HepG2 (cell line): ENCODE measurements around the gene ARHGEF1. TPM values are rescaled to one million over a fixed set of nuclear protein-coding genes. Genes with fewer than 3 reads are reported as not detected.

ENCODE experiments used
- ATAC-seq: fragments of 200-7000 bp; cut with Tn5 transposase; 3 replicates; pipeline ENCODE4 v1.9.1; 2020; ENCODE audit warnings: mild to moderate bottlenecking, moderate library complexity
- BruUV-seq: library from RNA; stranded (reverse); fragments of 400-500 nt; replicated peaks from 2 replicates; lab custom pipeline; 2021; lab: Mats Ljungman, UMichigan
- CTCF ChIA-PET: fragments of 300-600 bp; formaldehyde crosslinking; extraction: SDS; loops from one replicate; lab custom pipeline; 2021; ENCODE audit warnings: low total read pairs, inconsistent platforms, low intra/inter-chr PET ratio; lab: Yijun Ruan, JAX
- POLR2A ChIA-PET: fragments of 350-600 bp; sonication (Branson Sonifier 250); formaldehyde crosslinking; loops from one replicate; lab custom pipeline; 2020; ENCODE audit warnings: antibody characterized with exemption, inconsistent platforms; lab: Yijun Ruan, JAX
- DNase-seq: peaks from one replicate; pipeline ENCODE4 v3.0.0-alpha.2; 2015; ENCODE audit warnings: low spot score
- FAIRE-seq: peaks from 3 replicates; lab custom pipeline; 2011; peaks lifted over from hg19 to GRCh38; lab: Jason Lieb, UNC
- H2AFZ ChIP-seq: one replicate; pipeline ENCODE4 v1.6.1; 2011; ENCODE audit warnings: low read length, inconsistent platforms
- H3K27ac ChIP-seq: fragments of 300-600 bp; 3 replicates; pipeline ENCODE4 v1.8.0; 2011; ENCODE audit warnings: mixed run types, mild to moderate bottlenecking, mixed read lengths, low read length, inconsistent platforms; ENCODE audit not compliant: insufficient read depth; ENCODE audit errors: extremely low read length
- H3K27me3 ChIP-seq, 2 experiments: fragments of 200-600 bp in 1 of 2; 2 replicates in 1 of 2; 3 replicates in 1 of 2; pipeline versions ENCODE4 v1.6.0 to v1.8.0; 2011; ENCODE audit warnings: low read length in 2 of 2, mild to moderate bottlenecking in 2 of 2, moderate library complexity in 2 of 2, inconsistent platforms in 1 of 2; ENCODE audit not compliant: insufficient read depth in 2 of 2, control insufficient read depth in 1 of 2
- H3K36me3 ChIP-seq, 2 experiments: fragments of 200-600 bp in 1 of 2; replicated peaks in 1 of 2; 2 replicates in 1 of 2; 3 replicates in 1 of 2; pipeline versions ENCODE4 v1.5.1 to v1.8.0; 2011; ENCODE audit warnings: low read length in 2 of 2, inconsistent platforms in 1 of 2; ENCODE audit not compliant: insufficient read depth in 2 of 2, control insufficient read depth in 1 of 2
- H3K4me1 ChIP-seq: 2 replicates; pipeline ENCODE4 v1.5.1; 2012; ENCODE audit warnings: low read length, inconsistent platforms; ENCODE audit not compliant: insufficient read depth
- H3K4me2 ChIP-seq: 2 replicates; pipeline ENCODE4 v1.6.0; 2011; ENCODE audit warnings: low read depth, low read length, inconsistent platforms
- H3K4me3 ChIP-seq, 3 experiments: fragments of 200-600 bp in 1 of 3; sonication (generic), shearing (Covaris generic) in 1 of 3; replicated peaks in 1 of 3; 2 replicates each; pipeline ENCODE4 v1.5.1; 2011 to 2016; ENCODE audit warnings: low read length in 3 of 3, inconsistent platforms in 2 of 3, low read depth in 2 of 3, mild to moderate bottlenecking in 2 of 3, control low read depth in 1 of 3, mixed read lengths in 1 of 3; ENCODE audit not compliant: insufficient read depth in 1 of 3
- H3K79me2 ChIP-seq: one replicate; pipeline ENCODE4 v1.6.1; 2011; ENCODE audit warnings: low read length, inconsistent platforms; ENCODE audit not compliant: insufficient read depth
- H3K9ac ChIP-seq: 2 replicates; pipeline ENCODE4 v1.6.0; 2011; ENCODE audit warnings: mild to moderate bottlenecking, low read depth, low read length, inconsistent platforms; ENCODE audit not compliant: insufficient read depth
- H3K9me3 ChIP-seq: 2 replicates; pipeline ENCODE4 v1.5.1; 2012; ENCODE audit warnings: mild to moderate bottlenecking, low read length
- H4K20me1 ChIP-seq: 2 replicates; pipeline ENCODE4 v1.6.0; 2011; ENCODE audit warnings: inconsistent platforms, mild to moderate bottlenecking, low read length, moderate library complexity; ENCODE audit not compliant: insufficient read depth
- DPF2 ChIP-seq: sonication (generic); formaldehyde crosslinking; IDR thresholded peaks from 2 replicates; pipeline ENCODE4 v1.4.0; 2020; ENCODE audit warnings: mild to moderate bottlenecking, low read depth, missing genetic modification reagents, borderline replicate concordance
- MTA1 ChIP-seq: sonication (generic); formaldehyde crosslinking; IDR thresholded peaks from 2 replicates; pipeline ENCODE4 v1.4.0; 2020; ENCODE audit warnings: missing genetic modification reagents, mild to moderate bottlenecking, borderline replicate concordance
- SMARCC2 ChIP-seq: fragments of 450-650 bp; IDR thresholded peaks from 2 replicates; pipeline ENCODE4 v1.6.1; 2017; ENCODE audit warnings: antibody characterized with exemption, mild to moderate bottlenecking
- SNAPC4 ChIP-seq: sonication (generic); formaldehyde crosslinking; IDR thresholded peaks from 2 replicates; pipeline ENCODE4 v1.4.0; 2020; ENCODE audit warnings: mild to moderate bottlenecking, missing genetic modification reagents
- YY1 ChIP-seq: IDR thresholded peaks from 2 replicates; pipeline ENCODE4 v1.6.1; 2011; ENCODE audit warnings: low read length, low read depth, moderate library complexity, mild to moderate bottlenecking; ENCODE audit not compliant: insufficient read depth, insufficient replicate concordance
- ZBTB46 ChIP-seq: sonication (generic); formaldehyde crosslinking; IDR thresholded peaks from 2 replicates; pipeline ENCODE4 v1.4.0; 2020; ENCODE audit warnings: mild to moderate bottlenecking, missing genetic modification reagents, borderline replicate concordance
- ZNF12 ChIP-seq: sonication (generic); formaldehyde crosslinking; IDR thresholded peaks from 2 replicates; pipeline ENCODE4 v1.5.0; 2020; ENCODE audit warnings: missing genetic modification reagents
- ZNF569 ChIP-seq: sonication (generic); formaldehyde crosslinking; IDR thresholded peaks from 2 replicates; pipeline ENCODE4 v1.5.0; 2020; ENCODE audit warnings: mild to moderate bottlenecking, missing genetic modification reagents, moderate library complexity, borderline replicate concordance
- WGBS: methylation state at CpG from one replicate; pipeline ENCODE4 v1.1.6; 2017; ENCODE audit warnings: low lambda C conversion rate; 5-methylcytosine and 5-hydroxymethylcytosine counted together
- in situ Hi-C: cut with HindIII; loops from 2 replicates; pipeline ENCODE4 v1.10.0; 2017; ENCODE audit warnings: low pct_unique_long_range_greater_than_20kb; ENCODE audit not compliant: extremely low pct_ligation_motif_present
- intact Hi-C: fragments of 100-400 bp; cut with micrococcal nuclease; formaldehyde crosslinking; loops from one replicate; pipeline ENCODE4 v1.10.0; 2022; ENCODE audit not compliant: unreplicated experiment
- polyA plus RNA-seq, 8 experiments: library from polyadenylated mRNA; depleted of rRNA in 3 of 8; stranded (reverse) in 7 of 8; unstranded in 1 of 8; fragments of >200 nt; fragmentation: Illumina TruSeq in 4 of 8; extraction: Trizol in 4 of 8; gene quantifications; 2 replicates each; pipeline versions ENCODE4 v1.2.1 to v1.2.3, GENCODE V29; 2011 to 2016; ENCODE audit warnings: low read depth in 4 of 8, missing spikeins in 1 of 8, mixed read lengths in 1 of 8; ENCODE audit not compliant: insufficient read depth in 1 of 8
- total RNA-seq, 5 experiments: library from RNA; depleted of rRNA; stranded (reverse); fragments of >200 nt; fragmentation: Illumina TruSeq; extraction: Trizol; gene quantifications; 2 replicates each; pipeline ENCODE4 v1.2.3, GENCODE V29; 2016; ENCODE audit warnings: low read depth in 1 of 5

The ARHGEF1 gene
- total and polyA plus RNA-seq, 2 of the 13 experiments (the other 11 are each of a cell fraction or from before 2014, with no cell fraction given): 33.7 to 34.7 TPM

- no peak overlapping the region for H3K27ac ChIP-seq
- intact Hi-C loops: no loop called here
- H3K79me2 ChIP-seq: no peaks in the 10 kb centered on the region
- 29% methylated on average over 20 of the region's 22 CpGs for WGBS
- no TSS peak for BruUV-seq
- TF ChIP-seq ZNF569: no peak
- TF ChIP-seq ZBTB46 (CRISPR knock-in tag): no peak
- no peak for ATAC-seq
- no peaks in the 10 kb centered on the region for H3K36me3 ChIP-seq
- ChIA-PET CTCF (no interaction called here), POLR2A (interaction anchor here (1.2 kb wide), 1 partner anchor 34 kb away, joined by 3 read pairs; no protein-coding TSS in a partner anchor)
- no peak for DNase-seq
- in situ Hi-C loops: no loop called here
- H3K9me3 ChIP-seq: no peaks in the 10 kb centered on the region
- no peaks in the 10 kb centered on the region for H4K20me1 ChIP-seq
- no peak for FAIRE-seq
- peaks cover 0 to 50% of the 10 kb centered on the region in 2 experiments; a peak in 4 of 5 replicates for H3K27me3 ChIP-seq
- H3K4me1 ChIP-seq: no peaks in the 10 kb centered on the region
- H3K4me3 ChIP-seq: no peak overlapping the region
- H3K9ac ChIP-seq: no peak overlapping the region
- no peak overlapping the region for H2AFZ ChIP-seq
- no peak overlapping the region for H3K4me2 ChIP-seq
Measured at GRCh38 chr19:41921577-41922576, 38.9 kb downstream of the ARHGEF1 start.

- no peaks in the 10 kb centered on the region for H4K20me1 ChIP-seq
- no peak overlapping the region for H3K9ac ChIP-seq
- H3K4me3 ChIP-seq: no peak overlapping the region
- no peaks in the 10 kb centered on the region for H3K4me1 ChIP-seq
- no peaks in the 10 kb centered on the region for H3K9me3 ChIP-seq
- intact Hi-C loops: no loop called here
- no peak overlapping the region for H3K4me2 ChIP-seq
- no peaks in the 10 kb centered on the region for H3K79me2 ChIP-seq
- no peak for ATAC-seq
- H3K27me3 ChIP-seq: peaks cover 3 to 54% of the 10 kb centered on the region in 2 experiments; a peak in 4 of 5 replicates
- ChIA-PET POLR2A (no interaction called here), CTCF (no interaction called here)
- H2AFZ ChIP-seq: no peak overlapping the region
- 12% methylated on average over 6 of the region's 18 CpGs for whole genome bisulfite sequencing
- no TSS peak for BruUV-seq
- no peak for FAIRE-seq
- no peak for DNase-seq
- in situ Hi-C loops: no loop called here
- H3K27ac ChIP-seq: no peak overlapping the region
- no peaks in the 10 kb centered on the region for H3K36me3 ChIP-seq
- TF ChIP-seq MTA1 (CRISPR knock-in tag) (no peak), SNAPC4 (CRISPR knock-in tag) (no peak), ZNF12 (CRISPR knock-in tag) (no peak), YY1 (no peak), DPF2 (CRISPR knock-in tag) (no peak), SMARCC2 (no peak)
Measured at GRCh38 chr19:41922585-41922984, 39.6 kb downstream of the ARHGEF1 start.
